GM19455 (cell line): ENCODE results near the gene CLEC10A.
"Not testable (repeated sequence)": the region's sequence is repeated elsewhere in the genome, so short reads cannot be mapped to it uniquely, and the experiment has no call there.

Experiments used
- ATAC-seq: cut with Tn5 transposase; IDR thresholded peaks from one replicate; pipeline ENCODE4 v1.9.1; 2021; ENCODE audit not compliant: unreplicated experiment

The CLEC10A gene

GRCh38 chr17:7079581-7080455 lies at the start of gene CLEC10A:
Gene CLEC10A (minus strand): TSS chr17:7080251. CDS start chr17:7078812, 1,439 bp downstream.
- no peak for ATAC-seq

- ATAC-seq = no peak
These were observed 49.3 kb upstream of the CLEC10A start for GRCh38 chr17:7129311-7129710.

- ATAC-seq = no peak
These were observed 48.1 kb upstream of the CLEC10A start for GRCh38 chr17:7128160-7128559.

GRCh38 chr17:7127501-7127900 lies 47.5 kb upstream of the CLEC10A start:
- not testable (repeated sequence) for ATAC-seq

- ATAC-seq = not testable (repeated sequence)
These were observed 46.3 kb upstream of the CLEC10A start for GRCh38 chr17:7126386-7126785.

- no peak for ATAC-seq
These were observed 44.9 kb upstream of the CLEC10A start for GRCh38 chr17:7124923-7125322.

- ATAC-seq = no peak
These were observed 43.8 kb upstream of the CLEC10A start for GRCh38 chr17:7123844-7124243.

GRCh38 chr17:7122381-7122780 lies 42.3 kb upstream of the CLEC10A start:
- ATAC-seq = no peak

GRCh38 chr17:7120635-7121034 lies 40.6 kb upstream of the CLEC10A start:
- not testable (repeated sequence) for ATAC-seq

- ATAC-seq = no peak
These were observed 40.1 kb upstream of the CLEC10A start for GRCh38 chr17:7120123-7120522.

GRCh38 chr17:7119314-7119713 lies 39.3 kb upstream of the CLEC10A start:
- no peak for ATAC-seq

- ATAC-seq = no peak
These were observed 35.0 kb upstream of the CLEC10A start for GRCh38 chr17:7114875-7115614.

- no peak for ATAC-seq
These were observed 34.3 kb upstream of the CLEC10A start, which contains the start of gene ASGR2 for GRCh38 chr17:7114241-7114874. Gene ASGR2 (minus strand): TSS chr17:7114822. CDS start chr17:7114240, 582 bp downstream.

- no peak for ATAC-seq
These were observed 33.4 kb upstream of the CLEC10A start for GRCh38 chr17:7113273-7114071.

- ATAC-seq = no peak
These were observed 32.6 kb upstream of the CLEC10A start for GRCh38 chr17:7112510-7113108.

- no peak for ATAC-seq
These were observed 31.9 kb upstream of the CLEC10A start for GRCh38 chr17:7111784-7112509.

GRCh38 chr17:7110617-7111306 lies 30.7 kb upstream of the CLEC10A start:
- no peak for ATAC-seq

- no peak for ATAC-seq
These were observed 29.6 kb upstream of the CLEC10A start for GRCh38 chr17:7109461-7110322.
